Activated CD8-positive, alpha-beta memory T cell treated with anti-CD3 and anti-CD28 coated beads, Interleukin-2, amount 50 U/mL, for 24 hours (primary cell): ENCODE results near the gene PAN3.

Source experiments
- DNase-seq: peaks from one replicate; pipeline ENCODE4 v3.0.0-alpha.2; 2020; ENCODE audit errors: extremely low read depth

The PAN3 gene

GRCh38 chr13:28337166-28338005, 199.0 kb downstream of the PAN3 start:
- no peak for DNase-seq

DNA sequence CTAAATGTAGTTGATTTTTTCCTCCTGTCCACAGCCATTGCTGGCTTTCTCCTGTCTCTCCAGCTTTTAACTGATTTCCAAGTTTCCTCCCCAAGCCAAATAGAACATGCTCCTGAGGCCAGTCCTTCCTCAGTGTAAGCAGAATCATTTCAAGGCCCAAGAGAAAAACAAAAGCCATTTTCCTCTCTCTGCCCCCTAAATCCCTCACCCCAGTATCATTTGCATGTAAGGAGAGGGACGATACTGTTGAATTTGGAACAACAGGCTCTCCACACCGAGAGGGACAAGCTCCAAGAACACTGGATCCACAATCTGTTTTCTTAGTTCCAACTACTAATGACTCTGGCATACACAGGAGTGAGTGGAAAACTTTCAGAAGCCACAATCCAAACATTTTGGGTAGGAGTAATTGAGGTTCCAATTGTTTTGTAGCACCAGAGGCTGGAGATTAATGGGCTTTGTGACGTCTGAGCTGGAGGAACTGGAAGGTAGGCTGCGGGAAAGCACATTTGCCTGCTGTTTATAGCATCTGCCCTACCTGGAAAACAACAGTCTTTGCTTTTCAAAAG, 199.7 kb downstream of the PAN3 start:
- no peak for DNase-seq

DNA sequence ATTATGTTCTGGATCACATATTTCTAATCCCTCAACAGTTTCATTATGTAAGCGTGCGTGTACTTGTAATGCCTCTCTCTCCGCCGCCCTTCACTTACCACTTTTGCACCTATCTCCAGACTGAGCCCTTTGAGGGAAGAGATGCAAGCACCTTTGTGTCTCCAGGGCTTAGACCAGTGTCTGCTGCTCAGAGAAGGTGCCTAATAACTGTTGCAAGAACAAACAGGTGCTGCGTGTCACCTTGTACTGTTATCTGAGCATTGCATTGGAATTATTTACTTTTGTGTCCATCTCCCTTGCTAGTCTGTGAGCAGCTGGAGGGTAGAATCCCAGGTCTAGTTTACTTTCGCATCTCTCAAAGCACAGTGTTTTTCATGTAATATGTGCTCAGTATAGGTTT, 200.4 kb downstream of the PAN3 start:
- DNase-seq: no peak

- DNase-seq: no peak
Observed at GRCh38 chr13:28339419-28339818, 201.1 kb downstream of the PAN3 start.

- no peak for DNase-seq
Observed at GRCh38 chr13:28340272-28340793, 202.0 kb downstream of the PAN3 start.

DNA sequence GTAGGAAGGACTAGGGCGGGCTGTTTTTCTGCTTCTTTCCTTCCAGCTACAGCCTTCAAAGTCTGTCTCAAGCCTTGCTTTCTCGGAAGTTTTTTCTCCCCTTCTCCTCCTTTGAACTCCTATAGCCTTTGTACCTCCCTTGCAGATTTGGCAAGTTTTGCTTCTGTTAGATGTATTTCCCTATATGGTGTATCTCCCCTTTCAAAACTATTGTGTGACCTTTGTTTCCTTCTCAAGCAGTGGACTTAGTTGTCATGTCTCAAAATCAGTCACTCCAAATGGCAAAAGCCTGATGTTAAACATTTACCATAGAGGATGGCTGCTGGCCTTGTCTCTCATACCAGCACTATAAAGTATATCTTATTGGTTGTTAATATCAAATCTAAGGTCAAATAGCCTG, 203.9 kb downstream of the PAN3 start:
- no peak for DNase-seq

GRCh38 chr13:28344163-28344562, 205.8 kb downstream of the PAN3 start:
- DNase-seq: no peak
